Adipose tissue (tissue), 3 donors: Measurements from ENCODE around the gene C17orf50. TPM values are rescaled to one million over a fixed set of nuclear protein-coding genes. Genes with fewer than 3 reads are reported as not detected.

ENCODE experiments used
- H3K27ac ChIP-seq: one replicate; pipeline ENCODE4 v1.5.1; 2013; ENCODE audit warnings: low read depth, low read length
- WGBS, 3 donors: extraction: QIAGEN DNeasy Blood & Tissue Kit; methylation state at CpG; one replicate each; pipeline ENCODE4 v1.1.7; 2013; 5-methylcytosine and 5-hydroxymethylcytosine counted together
- polyA plus RNA-seq, 3 donors: library from polyadenylated mRNA; stranded (reverse); fragments of 200-250 nt; gene quantifications; one replicate each; pipeline ENCODE4 v1.2.3, GENCODE V29; 2013
- donor health status: healthy with polysubstance abuse.
- donor health status: Bipolar disorder and iron deficiency.
- donor health status: healthy.

C17orf50 gene
- under 1 TPM in 1 of 3 donors, not detected in 2; 0.09 TPM for polyA plus RNA-seq

- H3K27ac ChIP-seq: no peak within 1 kb of the TSS
- WGBS, 3 donors: 57 to 96% (median 92%) methylated on average over 1 of the region's 1 CpG
These were observed at the start of gene C17orf50 for GRCh38 chr17:35760587-35760986. Gene C17orf50 (plus strand): TSS chr17:35760887. CDS start chr17:35760942, 55 bp downstream.

- no peak overlapping the region for H3K27ac ChIP-seq
- 96 to 100% (median 98%) methylated on average over 2 of the region's 2 CpGs for WGBS, 3 donors
These were observed 49.7 kb upstream of the C17orf50 start for GRCh38 chr17:35710950-35711349.

- no peak overlapping the region for H3K27ac ChIP-seq
- 8 to 30% (median 24%) methylated on average over 7 of the region's 7 CpGs for WGBS, 3 donors
These were observed 47.5 kb upstream of the C17orf50 start for GRCh38 chr17:35713069-35713728.

GRCh38 chr17:35714988-35715387 lies 45.7 kb upstream of the C17orf50 start:
- no peak overlapping the region for H3K27ac ChIP-seq
- WGBS, 3 donors: 81 to 89% (median 83%) methylated on average over 2 of the region's 2 CpGs

- H3K27ac ChIP-seq: no peak overlapping the region
These were observed 45.3 kb upstream of the C17orf50 start for GRCh38 chr17:35715416-35715815.

GRCh38 chr17:35716173-35716572 lies 44.5 kb upstream of the C17orf50 start:
- H3K27ac ChIP-seq: no peak overlapping the region
- WGBS, 3 donors: 71 to 81% (median 81%) methylated on average over 3 of the region's 3 CpGs

- 71 to 75% (median 74%) methylated on average over 4 of the region's 4 CpGs for WGBS, 3 donors
- H3K27ac ChIP-seq: no peak overlapping the region
These were observed 43.7 kb upstream of the C17orf50 start for GRCh38 chr17:35716897-35717465.

- H3K27ac ChIP-seq: no peak overlapping the region
- WGBS, 3 donors: 50 to 78% (median 59%) methylated on average over 2 of the region's 2 CpGs
These were observed 43.2 kb upstream of the C17orf50 start for GRCh38 chr17:35717475-35717874.

- no peak overlapping the region for H3K27ac ChIP-seq
- 97 to 100% (median 97%) methylated on average over 2 of the region's 2 CpGs for WGBS, 3 donors
These were observed 37.0 kb upstream of the C17orf50 start for GRCh38 chr17:35723735-35724134.

- no peak overlapping the region for H3K27ac ChIP-seq
- 93 to 96% (median 93%) methylated on average over 4 of the region's 4 CpGs for WGBS, 3 donors
These were observed 35.6 kb upstream of the C17orf50 start for GRCh38 chr17:35725058-35725457.

GRCh38 chr17:35725802-35726126 lies 34.9 kb upstream of the C17orf50 start:
- 68 to 85% (median 75%) methylated on average over 2 of the region's 2 CpGs for WGBS, 3 donors
- no peak overlapping the region for H3K27ac ChIP-seq

- WGBS, 3 donors: 43 to 50% (median 48%) methylated on average over 6 of the region's 6 CpGs
- no peak overlapping the region for H3K27ac ChIP-seq
These were observed 34.3 kb upstream of the C17orf50 start for GRCh38 chr17:35726127-35726952.

- WGBS, 3 donors: 50 to 84% (median 77%) methylated on average over 5 of the region's 5 CpGs
- no peak overlapping the region for H3K27ac ChIP-seq
These were observed 33.7 kb upstream of the C17orf50 start for GRCh38 chr17:35726953-35727460.

GRCh38 chr17:35727635-35728034 lies 33.1 kb upstream of the C17orf50 start:
- WGBS, 3 donors: 83 to 89% (median 87%) methylated on average over 5 of the region's 5 CpGs

GRCh38 chr17:35728551-35728950 lies 32.1 kb upstream of the C17orf50 start:
- 94 to 97% (median 95%) methylated on average over 3 of the region's 3 CpGs for WGBS, 3 donors

More at GRCh38 chr17:35727635-35728034, 33.1 kb upstream of the C17orf50 start:
- no peak overlapping the region for H3K27ac ChIP-seq

GRCh38 chr17:35729405-35729833 lies 31.3 kb upstream of the C17orf50 start:
- 84 to 86% (median 85%) methylated on average over 4 of the region's 4 CpGs for WGBS, 3 donors
- H3K27ac ChIP-seq: no peak overlapping the region

More at GRCh38 chr17:35728551-35728950, 32.1 kb upstream of the C17orf50 start:
- no peak overlapping the region for H3K27ac ChIP-seq

- 84 to 88% (median 87%) methylated on average over 10 of the region's 10 CpGs for WGBS, 3 donors
- no peak overlapping the region for H3K27ac ChIP-seq
These were observed 30.2 kb upstream of the C17orf50 start for GRCh38 chr17:35730400-35731005.

GRCh38 chr17:35731239-35731916 lies 29.3 kb upstream of the C17orf50 start, which contains the start of gene RASL10B:
Gene RASL10B (plus strand): TSS chr17:35731639. CDS start chr17:35735185, 3,546 bp downstream.
- H3K27ac ChIP-seq: no peak within 1 kb of the TSS
- 5% methylated on average over 29 to 44 of the region's 44 CpGs for WGBS, 3 donors
